Kidney epithelial cell (primary cell): ENCODE results near the gene TTC4. TPM values are rescaled to one million over a fixed set of nuclear protein-coding genes. Genes with fewer than 3 reads are reported as not detected.

Experiments
- DNase-seq: peaks from one replicate; pipeline ENCODE4 v3.0.0-alpha.2; 2010; ENCODE audit warnings: low read depth
- H3K27me3 ChIP-seq: 2 replicates; pipeline ENCODE4 v1.6.0; 2011; ENCODE audit warnings: low read length; ENCODE audit not compliant: control insufficient read depth, insufficient read depth
- H3K36me3 ChIP-seq: 2 replicates; pipeline ENCODE4 v1.5.1; 2011; ENCODE audit warnings: low read length; ENCODE audit not compliant: control insufficient read depth, insufficient read depth
- H3K4me3 ChIP-seq: 2 replicates; pipeline ENCODE4 v1.5.1; 2011; ENCODE audit warnings: low read depth, mild to moderate bottlenecking, control low read depth, low read length
- CTCF ChIP-seq: IDR thresholded peaks from 2 replicates; pipeline ENCODE4 v1.5.1; 2011; ENCODE audit warnings: mild to moderate bottlenecking, moderate library complexity, low read length, control low read depth, inconsistent platforms; ENCODE audit not compliant: insufficient read depth, poor library complexity, severe bottlenecking
- total RNA-seq: library from RNA; depleted of rRNA; stranded (reverse); fragments of >200 nt; gene quantifications from 2 replicates; pipeline ENCODE4 v1.2.3, GENCODE V29; 2015

Gene TTC4
- total RNA-seq, 1 donor from 2014 or later = 30.8 TPM

- H3K4me3 ChIP-seq = peak within 1 kb of the TSS; percentile 73
- TF ChIP-seq CTCF = no peak
- H3K27me3 ChIP-seq = no peaks in the 10 kb centered on the region
- peak; percentile 99 for DNase-seq
- H3K36me3 ChIP-seq = no peaks in the 10 kb centered on the region
Measured at GRCh38 chr1:54764133-54764921, 48.7 kb downstream of the TTC4 start, which contains the start of gene PARS2. Gene PARS2 (minus strand): TSS chr1:54764523. CDS start chr1:54759161, 5,362 bp downstream.

- no peaks in the 10 kb centered on the region for H3K36me3 ChIP-seq
- H3K27me3 ChIP-seq = no peaks in the 10 kb centered on the region
- DNase-seq = no peak
- H3K4me3 ChIP-seq = peak overlapping the region; percentile 36
- no peak for TF ChIP-seq CTCF
Measured at GRCh38 chr1:54764922-54765561, 49.4 kb downstream of the TTC4 start.

- no peak overlapping the region for H3K4me3 ChIP-seq
- TF ChIP-seq CTCF = no peak
- DNase-seq = no peak
- H3K36me3 ChIP-seq = no peaks in the 10 kb centered on the region
- H3K27me3 ChIP-seq = no peaks in the 10 kb centered on the region
Measured at GRCh38 chr1:54766726-54767125, 51.1 kb downstream of the TTC4 start.

GRCh38 chr1:54767526-54767925, 51.9 kb downstream of the TTC4 start:
- no peaks in the 10 kb centered on the region for H3K27me3 ChIP-seq
- H3K4me3 ChIP-seq = no peak overlapping the region
- no peak for TF ChIP-seq CTCF
- no peak for DNase-seq
- H3K36me3 ChIP-seq = no peaks in the 10 kb centered on the region

- TF ChIP-seq CTCF = no peak
- no peak for DNase-seq
Measured at GRCh38 chr1:54768093-54768492, 52.4 kb downstream of the TTC4 start.

More at GRCh38 chr1:54768093-54768492, 52.4 kb downstream of the TTC4 start:
- Histone ChIP-seq H3K27me3 (no peaks in the 10 kb centered on the region), H3K4me3 (no peak overlapping the region), H3K36me3 (no peaks in the 10 kb centered on the region)
